Nucleus accumbens (tissue), 56 donors: ENCODE measurements around the gene SFXN2.
A peak's percentile ranks its signal among the peaks of the same experiment; 100 is the strongest.
"Not testable (repeated sequence)": the region's sequence is repeated elsewhere in the genome, so short reads cannot be mapped to it uniquely, and the experiment has no call there.

Source experiments
- DNase-seq, 56 donors: peaks; one replicate each; lab custom pipeline; 2025; lab: John Stamatoyannopoulos, UW

Gene SFXN2

GRCh38 chr10:102716900-102717565 is 2.6 kb downstream of the SFXN2 start:
- not testable (repeated sequence) for DNase-seq

- no peak for DNase-seq
Observed at GRCh38 chr10:102718220-102718619, 3.8 kb downstream of the SFXN2 start.

GRCh38 chr10:102720337-102720736 is 5.9 kb downstream of the SFXN2 start:
- DNase-seq = no peak

GRCh38 chr10:102720775-102721301 is 6.4 kb downstream of the SFXN2 start:
- DNase-seq = no peak

GRCh38 chr10:102721954-102722353 is 7.5 kb downstream of the SFXN2 start:
- no peak for DNase-seq

- DNase-seq = no peak
Observed at GRCh38 chr10:102723989-102724388, 9.6 kb downstream of the SFXN2 start.

GRCh38 chr10:102726274-102726673 is 11.8 kb downstream of the SFXN2 start:
- DNase-seq = peak in 3 of 56 donors; percentile 6 to 17 (median 13)

- peak in 1 of 56 donors; percentile 4 for DNase-seq
Observed at GRCh38 chr10:102727037-102727818, 12.8 kb downstream of the SFXN2 start.

GRCh38 chr10:102729029-102730026 is 14.9 kb downstream of the SFXN2 start:
- peak in 53 of 56 donors; percentile 9 to 90 (median 66) for DNase-seq

- DNase-seq = no peak
Observed at GRCh38 chr10:102731222-102731800, 16.9 kb downstream of the SFXN2 start.

- no peak for DNase-seq
Observed at GRCh38 chr10:102732661-102733060, 18.2 kb downstream of the SFXN2 start.

- DNase-seq = no peak
Observed at GRCh38 chr10:102735065-102735562, 20.7 kb downstream of the SFXN2 start.

GRCh38 chr10:102738692-102739121 is 24.3 kb downstream of the SFXN2 start:
- no peak for DNase-seq

- DNase-seq = no peak
Observed at GRCh38 chr10:102740229-102740628, 25.8 kb downstream of the SFXN2 start.

- DNase-seq = no peak
Observed at GRCh38 chr10:102741726-102742237, 27.3 kb downstream of the SFXN2 start.

GRCh38 chr10:102742313-102742712 is 27.9 kb downstream of the SFXN2 start:
- not testable (repeated sequence) for DNase-seq

GRCh38 chr10:102743078-102743587 is 28.7 kb downstream of the SFXN2 start:
- peak in 1 of 56 donors; percentile 37 for DNase-seq

- peak; percentile 52 to 99 (median 96) for DNase-seq
Observed at GRCh38 chr10:102743588-102744373, 29.3 kb downstream of the SFXN2 start, which contains the start of gene WBP1L. WBP1L (plus strand) TSS chr10:102743948; CDS start chr10:102744054, 106 bp downstream.
